HG03354 (cell line): Measurements from ENCODE around the gene SOAT2.

Experiments used
- ATAC-seq: cut with Tn5 transposase; IDR thresholded peaks from one replicate; pipeline ENCODE4 v1.9.1; 2021; ENCODE audit warnings: mild to moderate bottlenecking; ENCODE audit not compliant: unreplicated experiment, poor library complexity, severe bottlenecking

SOAT2 gene

DNA sequence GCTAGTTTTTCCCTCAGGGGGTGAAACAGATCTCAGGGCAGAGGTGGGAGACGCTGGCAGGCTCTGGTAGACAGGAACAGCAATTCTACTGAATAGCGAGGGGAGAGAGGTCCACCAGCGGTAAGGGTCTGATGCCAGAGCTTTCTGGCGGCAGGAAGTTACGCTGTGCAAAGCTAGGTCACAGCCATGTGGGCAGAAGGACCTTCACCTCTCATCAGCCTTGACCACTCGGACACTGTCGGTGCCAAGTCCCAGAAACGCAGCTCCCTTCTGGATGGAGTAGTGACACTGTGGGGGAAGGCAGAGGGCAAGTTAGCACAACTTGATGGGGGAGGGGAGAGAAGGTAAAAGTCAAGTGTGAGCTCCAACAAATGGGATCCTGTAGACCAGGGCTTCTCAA lies 66.9 kb downstream of the SOAT2 start:
- ATAC-seq, result no peak

DNA sequence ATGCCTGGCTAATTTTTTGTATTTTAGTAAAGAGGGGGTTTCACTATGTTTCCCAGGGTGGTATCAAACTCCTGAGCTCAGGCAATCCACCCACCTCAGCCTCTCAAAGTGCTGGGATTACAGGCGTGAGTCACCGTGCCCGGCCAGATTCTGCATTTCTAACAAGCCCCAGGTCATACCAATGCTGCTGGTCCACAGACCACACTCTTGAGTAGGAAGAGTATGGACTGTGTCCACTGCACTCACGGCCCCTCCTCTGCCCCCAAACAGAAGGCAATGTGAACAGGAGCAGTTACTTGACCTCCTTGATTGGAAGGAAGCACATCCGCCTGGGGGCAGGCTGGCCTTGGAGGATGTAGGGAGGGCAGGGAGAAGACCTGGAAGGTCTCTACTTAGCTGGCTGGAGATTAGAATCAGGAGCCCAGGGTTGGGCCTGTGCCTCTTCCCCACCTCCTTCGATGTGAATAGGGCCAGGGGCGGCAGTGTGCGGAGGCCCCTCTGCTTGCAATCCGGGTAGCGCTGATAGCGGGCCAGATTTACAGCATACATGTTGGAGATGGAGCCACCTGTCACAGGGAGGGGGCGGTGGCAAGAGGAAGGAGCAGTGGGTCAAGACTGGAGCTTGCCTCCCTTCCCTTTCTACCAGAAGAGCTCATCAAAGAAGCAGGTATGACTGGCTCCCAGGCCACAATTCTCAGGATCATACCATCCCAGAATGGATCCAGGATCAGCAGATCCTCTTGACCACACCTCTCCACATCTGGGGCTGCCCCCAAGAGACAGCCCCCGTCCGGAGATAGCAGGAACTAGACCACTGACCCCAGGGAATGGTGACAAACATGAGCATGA lies 67.8 kb downstream of the SOAT2 start:
- no peak for ATAC-seq

DNA sequence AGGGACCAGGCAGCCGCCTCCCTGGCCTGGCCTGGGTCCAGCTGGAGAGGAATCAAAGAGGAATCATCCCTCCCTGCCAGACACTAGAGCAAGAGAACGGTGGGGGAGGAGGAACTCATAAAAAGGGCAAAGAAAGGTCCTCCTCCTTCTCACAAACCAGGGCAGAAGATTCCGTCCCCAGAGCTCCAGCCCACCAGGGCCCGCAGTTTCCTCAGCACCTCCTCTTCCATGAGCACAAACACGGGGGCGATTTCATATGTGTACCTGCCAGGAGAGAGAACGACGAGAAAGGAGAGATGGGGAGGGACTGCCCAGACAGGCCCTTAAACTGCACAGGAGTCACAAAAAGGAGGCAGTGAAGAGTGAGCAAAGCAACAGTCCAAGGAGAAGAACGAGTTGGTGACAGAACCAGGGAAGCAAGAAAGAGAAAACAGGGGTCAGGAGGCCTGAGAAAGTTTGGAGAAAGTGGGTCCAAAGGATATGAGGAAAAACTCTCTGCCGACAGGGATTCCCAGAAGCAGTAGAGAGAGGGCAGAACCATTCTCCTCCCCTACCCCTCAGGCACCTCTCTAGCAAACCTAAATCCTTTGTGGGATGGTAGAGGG lies 68.5 kb downstream of the SOAT2 start:
- no peak for ATAC-seq

DNA sequence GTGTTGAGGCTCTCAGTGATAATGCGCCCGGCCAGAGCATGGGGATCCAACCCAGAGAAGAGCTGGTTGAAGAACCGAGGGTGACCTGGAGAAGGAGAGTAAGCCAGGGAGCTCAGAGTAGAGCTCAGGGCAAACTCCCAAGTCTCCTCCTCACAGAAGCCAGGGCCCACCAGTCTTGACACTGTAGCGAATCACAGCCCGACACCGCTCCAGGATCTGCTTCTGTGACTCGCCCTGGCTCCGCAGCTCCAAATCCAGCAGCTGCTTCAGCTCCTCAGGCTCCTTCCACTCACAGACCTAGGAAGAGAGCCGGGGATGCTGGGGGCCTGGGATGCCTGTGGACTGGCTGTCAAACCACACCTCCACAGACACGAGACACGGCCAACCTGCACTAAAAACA lies 69.1 kb downstream of the SOAT2 start:
- ATAC-seq, result no peak

DNA sequence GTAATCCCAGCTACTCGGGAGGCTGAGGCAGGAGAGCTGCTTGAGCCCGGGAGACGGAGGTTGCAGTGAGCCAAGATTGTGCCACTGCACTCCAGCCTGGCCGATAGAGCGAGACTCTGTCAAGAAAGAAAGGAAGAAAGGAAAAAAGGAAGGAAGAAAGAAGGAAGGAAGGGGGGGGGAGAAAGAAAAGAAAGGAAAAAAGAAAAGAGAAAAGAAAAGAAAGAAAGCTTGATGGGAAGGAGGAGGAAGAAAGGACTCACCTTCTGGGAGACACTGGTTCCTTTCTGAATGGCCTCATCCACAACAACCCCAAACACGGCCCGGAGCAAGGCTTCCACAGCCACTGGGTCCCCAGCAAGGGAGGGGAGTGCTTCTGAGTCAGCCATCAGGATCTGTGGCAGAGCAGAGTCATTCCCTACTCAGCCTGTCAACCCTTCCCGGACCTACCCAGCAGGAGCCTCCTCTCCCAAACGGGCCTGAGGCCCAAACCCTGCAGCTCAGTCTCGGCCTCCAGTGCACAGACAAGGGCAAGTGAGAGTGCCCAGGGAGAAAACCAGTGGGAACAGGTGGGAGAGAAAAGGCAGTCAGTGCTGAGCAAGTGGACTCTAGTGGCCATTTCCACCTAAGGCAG lies 69.9 kb downstream of the SOAT2 start:
- no peak for ATAC-seq
